NT2/D1 (cell line): Measurements from ENCODE around the gene WWTR1.

Experiments used
- DNase-seq: peaks from one replicate; pipeline ENCODE4 v3.0.0-alpha.2; 2011; ENCODE audit warnings: low read depth, low spot score
- H3K27me3 ChIP-seq: 2 replicates; pipeline ENCODE4 v1.6.0; 2011; ENCODE audit warnings: mild to moderate bottlenecking; ENCODE audit not compliant: insufficient read length, insufficient read depth
- H3K36me3 ChIP-seq: 2 replicates; pipeline ENCODE4 v1.6.1; 2011; ENCODE audit warnings: mild to moderate bottlenecking, low read length, mixed read lengths; ENCODE audit not compliant: insufficient read depth, insufficient read length
- H3K4me1 ChIP-seq: 2 replicates; pipeline ENCODE4 v1.5.1; 2011; ENCODE audit not compliant: insufficient read depth, insufficient read length
- H3K4me3 ChIP-seq: 2 replicates; pipeline ENCODE4 v1.5.1; 2011; ENCODE audit warnings: low read depth; ENCODE audit not compliant: insufficient read length
- H3K9ac ChIP-seq: 2 replicates; pipeline ENCODE4 v1.6.0; 2011; ENCODE audit warnings: low read depth; ENCODE audit not compliant: insufficient read length
- H3K9me3 ChIP-seq: 2 replicates; pipeline ENCODE4 v1.5.1; 2011; ENCODE audit warnings: mild to moderate bottlenecking, low read length; ENCODE audit not compliant: insufficient read depth
- SUZ12 ChIP-seq: IDR thresholded peaks from 2 replicates; pipeline ENCODE4 v1.6.1; 2011; ENCODE audit not compliant: insufficient read length, insufficient read depth; ENCODE audit errors: extremely low read depth
- YY1 ChIP-seq: IDR thresholded peaks from 2 replicates; pipeline ENCODE4 v1.6.1; 2011; ENCODE audit not compliant: insufficient read length, insufficient read depth
- ZNF274 ChIP-seq: IDR thresholded peaks from 2 replicates; pipeline ENCODE4 v1.6.1; 2011; ENCODE audit warnings: mild to moderate bottlenecking, low read depth, low read length

The WWTR1 gene

DNA sequence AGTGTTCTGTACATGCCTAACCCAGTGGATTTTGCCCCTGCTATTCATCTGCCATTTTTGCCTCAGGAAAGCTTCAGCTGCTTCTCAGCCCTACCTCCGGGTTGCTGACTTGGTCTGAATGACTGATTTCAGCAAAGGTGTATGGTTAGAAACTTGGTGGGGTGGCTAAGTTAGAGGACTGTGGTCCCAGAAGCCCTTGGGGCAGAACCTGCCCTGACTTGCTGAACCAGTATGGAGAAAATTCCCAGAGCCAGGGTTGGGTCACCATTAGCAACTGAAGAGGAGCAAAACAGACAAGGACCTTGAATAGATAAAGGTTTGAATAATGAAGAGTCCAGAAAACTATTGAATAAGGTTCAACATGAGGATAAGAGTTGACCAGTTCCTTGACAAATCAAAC lies 6.1 kb upstream of the WWTR1 start:
- TF ChIP-seq ZNF274 (no peak), SUZ12 (no peak), YY1 (no peak)
- no peak overlapping the region for H3K9ac ChIP-seq
- no peak overlapping the region for H3K4me3 ChIP-seq
- no peaks in the 10 kb centered on the region for H3K27me3 ChIP-seq
- no peaks in the 10 kb centered on the region for H3K9me3 ChIP-seq
- H3K4me1 ChIP-seq: no peaks in the 10 kb centered on the region
- no peak for DNase-seq
- H3K36me3 ChIP-seq: no peaks in the 10 kb centered on the region

- DNase-seq: no peak
- Histone ChIP-seq H3K9me3 (no peaks in the 10 kb centered on the region), H3K9ac (no peak overlapping the region), H3K4me3 (no peak overlapping the region), H3K36me3 (no peaks in the 10 kb centered on the region), H3K4me1 (no peaks in the 10 kb centered on the region), H3K27me3 (no peaks in the 10 kb centered on the region)
- no peak for TF ChIP-seq SUZ12
These were observed 4.5 kb upstream of the WWTR1 start for GRCh38 chr3:149662240-149662887.

DNA sequence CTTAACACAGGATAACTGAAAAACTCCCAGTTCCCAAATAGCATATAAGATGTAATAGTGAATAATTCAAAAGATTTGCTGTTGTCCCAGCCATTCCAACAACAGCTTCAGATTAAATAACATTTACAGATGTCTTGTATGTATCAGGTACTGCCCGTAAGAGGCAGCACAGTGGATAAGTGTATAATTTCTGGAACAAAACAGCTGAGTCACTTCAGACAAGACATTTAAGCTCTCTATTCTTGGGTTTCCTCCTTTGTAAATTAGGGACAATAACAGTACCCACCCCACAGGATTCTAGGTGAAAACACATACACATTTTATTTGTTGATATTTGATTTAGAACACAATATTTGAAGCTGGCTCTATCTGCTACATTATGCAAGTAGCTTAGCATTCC lies 2.6 kb upstream of the WWTR1 start:
- Histone ChIP-seq H3K4me3 (no peak overlapping the region), H3K9ac (no peak overlapping the region), H3K27me3 (peaks cover 3% of the 10 kb centered on the region), H3K9me3 (no peaks in the 10 kb centered on the region), H3K36me3 (peaks cover 10% of the 10 kb centered on the region), H3K4me1 (no peaks in the 10 kb centered on the region)
- no peak for TF ChIP-seq YY1
- no peak for TF ChIP-seq ZNF274
- DNase-seq: no peak

DNA sequence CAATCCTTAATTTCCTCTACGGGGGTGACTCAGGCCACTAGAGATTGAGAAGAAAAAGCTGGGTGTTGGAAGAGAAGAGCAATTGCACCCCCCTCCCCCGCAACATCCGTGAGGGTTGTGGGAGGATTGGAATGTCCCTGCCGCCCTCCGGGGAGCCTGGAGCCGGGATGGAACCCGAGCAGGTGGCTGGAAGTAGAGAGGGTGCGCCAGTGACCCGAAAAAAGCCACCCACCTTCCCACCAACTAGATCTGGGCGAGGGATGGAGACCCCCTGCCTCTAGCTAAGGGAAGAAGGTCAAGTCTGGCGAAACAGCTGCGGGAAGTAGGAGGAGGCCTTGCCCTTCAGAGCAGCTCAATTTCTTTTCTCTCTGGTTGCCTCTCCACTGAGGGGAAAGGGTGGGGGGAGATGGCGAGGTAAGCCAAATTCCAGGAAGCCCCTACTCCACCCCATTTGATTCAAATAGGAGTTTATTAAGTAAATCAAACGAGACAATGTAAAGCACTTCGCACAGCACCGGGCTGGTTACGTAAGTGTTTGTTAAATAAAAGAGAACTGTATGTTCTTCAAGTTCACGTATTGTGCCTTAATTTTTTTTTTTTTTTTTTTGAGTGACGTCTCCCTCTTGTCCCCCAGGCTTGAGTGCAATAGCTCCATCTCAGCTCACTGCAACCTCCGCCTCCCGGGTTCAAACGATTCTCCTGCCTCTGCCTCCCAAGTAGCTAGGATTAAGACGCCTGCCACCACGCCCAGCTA lies 1.1 kb upstream of the WWTR1 start:
- Histone ChIP-seq H3K4me3 (peak overlapping the region; percentile 85), H3K4me1 (no peaks in the 10 kb centered on the region), H3K27me3 (peaks cover 3% of the 10 kb centered on the region), H3K9me3 (no peaks in the 10 kb centered on the region), H3K36me3 (peaks cover 16% of the 10 kb centered on the region), H3K9ac (peak overlapping the region; percentile 93)
- DNase-seq: no peak
- TF ChIP-seq YY1 (no peak), ZNF274 (no peak), SUZ12 (no peak)

- Histone ChIP-seq H3K4me1 (no peaks in the 10 kb centered on the region), H3K9ac (peak overlapping the region; percentile 93), H3K36me3 (peaks cover 29% of the 10 kb centered on the region), H3K9me3 (no peaks in the 10 kb centered on the region), H3K27me3 (peaks cover 3% of the 10 kb centered on the region), H3K4me3 (peak overlapping the region; percentile 85)
- no peak for DNase-seq
- no peak for TF ChIP-seq SUZ12
- TF ChIP-seq YY1: no peak
- no peak for TF ChIP-seq ZNF274
These were observed 402 bp downstream of the WWTR1 start for GRCh38 chr3:149657321-149657925.

DNA sequence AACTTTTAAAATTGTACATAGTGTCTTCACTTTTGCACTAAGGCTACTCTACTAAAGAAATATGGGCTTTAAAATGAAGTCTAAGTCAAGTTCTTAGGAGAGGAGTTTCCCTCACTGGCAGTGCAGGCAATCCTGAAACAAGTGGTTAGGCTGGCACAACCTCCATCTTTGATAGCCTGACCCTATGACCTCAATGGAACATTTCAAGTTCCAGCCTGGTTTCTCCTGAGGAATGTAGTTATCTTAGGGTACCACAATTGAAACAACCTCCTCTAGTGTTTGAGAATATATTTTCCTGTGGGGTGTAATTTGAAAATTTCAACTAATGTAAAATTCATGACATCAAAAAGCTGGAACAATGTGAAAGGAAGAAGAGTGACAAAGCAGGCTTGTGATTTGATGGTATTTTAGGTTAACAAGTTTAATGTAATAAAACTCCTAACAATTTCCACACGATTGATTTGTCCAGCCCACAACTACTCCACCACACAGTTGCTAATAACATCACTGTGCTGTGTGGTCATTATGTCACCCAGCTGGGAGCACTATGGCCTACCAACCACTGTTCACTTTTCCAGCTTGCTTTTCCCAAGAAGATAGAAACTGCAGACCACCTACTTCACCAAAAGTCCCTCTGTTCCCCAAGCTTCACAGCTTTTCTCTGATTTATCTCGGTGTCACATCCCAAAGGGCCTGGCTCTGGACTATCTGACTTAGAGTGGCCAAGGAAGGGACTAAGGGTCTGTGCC lies 1.8 kb downstream of the WWTR1 start:
- Histone ChIP-seq H3K9me3 (no peaks in the 10 kb centered on the region), H3K36me3 (peaks cover 34% of the 10 kb centered on the region), H3K4me3 (peak overlapping the region; percentile 85), H3K27me3 (peaks cover 3% of the 10 kb centered on the region), H3K4me1 (no peaks in the 10 kb centered on the region), H3K9ac (peak overlapping the region; percentile 93)
- no peak for DNase-seq
- TF ChIP-seq SUZ12: no peak
- no peak for TF ChIP-seq YY1
- no peak for TF ChIP-seq ZNF274

GRCh38 chr3:149654188-149654601 lies 3.6 kb downstream of the WWTR1 start:
- Histone ChIP-seq H3K4me1 (no peaks in the 10 kb centered on the region), H3K9me3 (no peaks in the 10 kb centered on the region), H3K36me3 (peaks cover 45% of the 10 kb centered on the region), H3K27me3 (peaks cover 3% of the 10 kb centered on the region), H3K9ac (no peak overlapping the region), H3K4me3 (no peak overlapping the region)
- no peak for TF ChIP-seq ZNF274
- no peak for TF ChIP-seq SUZ12
- TF ChIP-seq YY1: no peak
- DNase-seq: no peak
